C4-2B (cell line): ENCODE measurements around the gene AANAT.

Experiments used
- H3K27ac ChIP-seq: fragments of 450-650 bp; 2 replicates; pipeline ENCODE4 v1.5.1; 2017
- ZFX ChIP-seq: fragments of 450-650 bp; IDR thresholded peaks from 2 replicates; pipeline ENCODE4 v1.6.1; 2017
- TF ChIP-seq, protein P1 (sequence below): fragments of 450-650 bp; conservative IDR thresholded peaks from 2 replicates; pipeline ENCODE4 v1.5.1; 2017; ENCODE audit warnings: mild to moderate bottlenecking

AANAT gene

DNA sequence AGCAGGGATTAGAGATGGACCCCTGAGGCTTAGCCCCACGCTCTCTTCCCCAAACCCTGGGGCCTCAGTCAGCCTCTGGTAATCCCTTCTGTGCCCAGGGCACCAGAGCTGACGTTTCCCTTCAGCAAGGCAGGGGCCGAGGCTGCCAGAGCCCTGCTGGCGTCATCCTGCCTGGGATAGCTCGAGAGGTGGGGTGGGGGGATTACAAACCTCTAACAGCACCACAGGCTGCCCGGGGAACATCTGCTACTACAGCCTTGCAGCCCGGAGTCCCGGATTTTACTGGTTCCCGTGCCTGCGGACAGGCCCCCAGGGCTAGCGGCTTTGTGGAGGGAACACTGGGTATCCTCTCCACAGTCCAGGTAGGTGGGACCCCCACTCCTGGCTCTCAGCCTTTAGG is at the start of gene AANAT:
Gene AANAT (plus strand): TSS at position 238 of the 400 bp plus-strand sequence. CDS start 1,144 bp downstream, outside the sequence.
- TF ChIP-seq, protein P1, sequence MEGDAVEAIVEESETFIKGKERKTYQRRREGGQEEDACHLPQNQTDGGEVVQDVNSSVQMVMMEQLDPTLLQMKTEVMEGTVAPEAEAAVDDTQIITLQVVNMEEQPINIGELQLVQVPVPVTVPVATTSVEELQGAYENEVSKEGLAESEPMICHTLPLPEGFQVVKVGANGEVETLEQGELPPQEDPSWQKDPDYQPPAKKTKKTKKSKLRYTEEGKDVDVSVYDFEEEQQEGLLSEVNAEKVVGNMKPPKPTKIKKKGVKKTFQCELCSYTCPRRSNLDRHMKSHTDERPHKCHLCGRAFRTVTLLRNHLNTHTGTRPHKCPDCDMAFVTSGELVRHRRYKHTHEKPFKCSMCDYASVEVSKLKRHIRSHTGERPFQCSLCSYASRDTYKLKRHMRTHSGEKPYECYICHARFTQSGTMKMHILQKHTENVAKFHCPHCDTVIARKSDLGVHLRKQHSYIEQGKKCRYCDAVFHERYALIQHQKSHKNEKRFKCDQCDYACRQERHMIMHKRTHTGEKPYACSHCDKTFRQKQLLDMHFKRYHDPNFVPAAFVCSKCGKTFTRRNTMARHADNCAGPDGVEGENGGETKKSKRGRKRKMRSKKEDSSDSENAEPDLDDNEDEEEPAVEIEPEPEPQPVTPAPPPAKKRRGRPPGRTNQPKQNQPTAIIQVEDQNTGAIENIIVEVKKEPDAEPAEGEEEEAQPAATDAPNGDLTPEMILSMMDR, result no peak
- TF ChIP-seq ZFX, result no peak
- H3K27ac ChIP-seq, result no peak within 1 kb of the TSS

DNA sequence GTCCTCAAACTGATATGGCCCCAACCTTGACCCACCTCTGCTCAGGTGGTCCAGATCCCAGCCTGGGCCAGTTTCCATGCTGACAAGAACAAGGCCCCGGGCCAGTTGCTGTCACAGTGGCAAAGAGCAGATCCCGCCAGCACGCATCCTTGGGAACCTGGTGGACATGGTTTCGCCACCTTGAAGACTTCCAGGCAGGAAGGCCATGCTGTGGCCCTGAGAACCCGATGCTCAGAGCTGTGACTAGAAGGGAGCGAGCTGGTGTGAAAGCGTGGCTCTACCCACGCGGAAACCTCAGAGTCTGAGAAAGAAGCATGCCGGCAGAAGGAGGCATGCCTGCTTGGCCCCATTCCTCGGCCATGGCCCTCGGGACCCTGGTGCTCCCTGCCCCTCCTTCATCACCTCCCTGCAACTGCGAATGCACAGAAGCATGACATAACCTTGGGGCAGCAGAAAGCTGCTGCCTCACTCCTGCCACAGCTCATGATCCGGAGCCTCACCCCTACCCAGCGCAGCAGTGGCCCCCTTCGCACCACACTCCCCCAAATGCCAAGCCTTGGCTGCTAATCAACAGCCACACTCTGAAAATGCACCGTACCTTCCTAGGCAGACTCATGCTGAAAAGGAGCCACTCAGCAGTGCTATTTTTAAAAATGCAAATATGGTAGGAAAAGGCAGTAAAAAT is 47.7 kb upstream of the AANAT start:
- H3K27ac ChIP-seq, result no peak overlapping the region
- TF ChIP-seq ZFX, result no peak
- TF ChIP-seq, protein P1, result no peak

DNA sequence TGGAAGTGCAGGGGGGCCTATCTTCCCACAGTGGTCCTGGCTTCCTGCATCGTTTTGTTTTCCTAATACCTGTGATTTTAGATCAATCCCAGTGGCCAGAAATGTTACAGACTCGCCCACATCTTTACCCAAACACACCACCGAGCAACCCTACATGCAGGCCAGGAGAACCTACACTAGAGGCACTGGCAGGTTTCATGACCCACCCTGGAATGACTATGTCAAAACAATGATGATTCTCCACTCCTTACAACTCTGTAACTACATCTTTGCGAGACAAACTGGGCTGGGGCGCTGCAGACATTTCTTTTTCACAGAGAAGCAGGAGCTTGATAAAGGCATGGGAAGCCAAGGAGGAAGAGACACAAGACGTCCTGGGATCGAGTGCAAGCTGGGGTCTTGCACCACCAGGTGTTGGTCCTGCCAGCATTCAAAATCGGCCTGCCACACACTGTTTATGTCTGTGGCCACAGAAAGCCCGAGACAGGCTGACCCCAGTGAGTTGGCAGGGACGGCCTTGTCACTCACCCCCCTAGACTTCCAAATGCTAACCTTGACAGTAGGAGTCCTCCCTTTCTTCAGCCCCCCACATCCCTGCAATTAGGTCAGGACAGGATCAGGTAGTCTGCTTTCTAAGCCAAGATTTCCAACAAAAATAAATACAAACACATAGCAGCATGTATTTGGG is 46.9 kb upstream of the AANAT start:
- TF ChIP-seq ZFX, result no peak
- TF ChIP-seq, protein P1, result no peak
- H3K27ac ChIP-seq, result no peak overlapping the region

DNA sequence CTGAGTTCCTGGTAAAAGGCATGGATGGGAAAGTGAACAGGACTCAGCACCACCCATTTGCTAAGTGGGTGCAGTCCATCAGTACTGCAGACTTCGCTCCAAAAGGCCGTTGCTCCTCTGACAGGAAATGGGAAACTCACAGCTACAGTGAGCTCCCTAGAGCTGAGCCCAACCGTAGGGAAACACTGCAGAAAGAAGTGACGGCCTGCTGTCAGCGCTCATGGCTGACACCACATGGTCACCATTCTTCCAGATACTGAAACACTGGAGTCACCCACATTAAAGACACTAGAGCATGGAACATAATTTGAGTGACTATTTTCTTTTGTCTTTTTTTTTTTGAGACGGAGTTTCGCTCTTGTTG is 46.4 kb upstream of the AANAT start:
- H3K27ac ChIP-seq, result no peak overlapping the region
- no peak for TF ChIP-seq ZFX
- TF ChIP-seq, protein P1, result no peak

DNA sequence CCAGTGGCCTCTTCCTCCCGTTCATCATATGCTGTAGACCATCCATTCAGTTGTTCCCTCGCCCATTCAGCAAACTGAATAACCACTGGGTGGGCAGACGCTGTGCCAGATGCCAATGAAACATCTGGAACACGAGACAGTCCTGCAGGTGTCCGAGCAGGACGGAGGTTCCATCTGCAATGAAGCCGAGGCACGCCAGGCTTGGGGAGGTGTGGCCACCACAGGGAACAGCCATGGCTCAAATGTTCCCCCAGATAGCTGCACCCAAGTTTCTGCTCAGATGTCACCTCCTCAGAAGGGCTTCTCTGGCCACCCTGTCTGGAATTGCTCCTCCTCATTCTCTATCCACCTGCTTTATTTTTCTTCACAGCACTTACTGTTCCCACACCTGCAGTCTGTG is 45.0 kb upstream of the AANAT start:
- no peak overlapping the region for H3K27ac ChIP-seq

DNA sequence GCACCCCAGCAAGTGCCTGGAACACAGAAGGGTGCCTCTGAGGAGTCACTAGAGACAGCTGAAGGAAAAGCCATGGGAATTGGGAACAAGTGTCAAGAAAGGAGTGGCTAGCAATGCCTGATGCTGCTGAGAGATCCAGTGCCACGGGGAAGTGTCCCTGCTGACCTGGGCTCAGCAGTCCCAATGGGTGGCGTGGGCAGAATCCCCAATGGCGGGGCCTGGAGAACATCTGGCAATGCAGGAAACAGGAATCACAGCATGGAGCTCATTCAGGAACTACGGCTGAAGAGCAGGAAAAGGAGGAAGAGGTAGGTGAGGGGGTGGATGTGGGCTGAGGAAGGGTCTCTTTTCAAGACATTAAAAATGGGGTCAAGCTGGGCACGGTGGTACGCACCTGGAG is 44.5 kb upstream of the AANAT start:
- no peak overlapping the region for H3K27ac ChIP-seq
- TF ChIP-seq, protein P1, result no peak
- TF ChIP-seq ZFX, result no peak

More for the DNA sequence above, 45.0 kb upstream of the AANAT start:
- TF ChIP-seq, protein P1, result no peak
- no peak for TF ChIP-seq ZFX

DNA sequence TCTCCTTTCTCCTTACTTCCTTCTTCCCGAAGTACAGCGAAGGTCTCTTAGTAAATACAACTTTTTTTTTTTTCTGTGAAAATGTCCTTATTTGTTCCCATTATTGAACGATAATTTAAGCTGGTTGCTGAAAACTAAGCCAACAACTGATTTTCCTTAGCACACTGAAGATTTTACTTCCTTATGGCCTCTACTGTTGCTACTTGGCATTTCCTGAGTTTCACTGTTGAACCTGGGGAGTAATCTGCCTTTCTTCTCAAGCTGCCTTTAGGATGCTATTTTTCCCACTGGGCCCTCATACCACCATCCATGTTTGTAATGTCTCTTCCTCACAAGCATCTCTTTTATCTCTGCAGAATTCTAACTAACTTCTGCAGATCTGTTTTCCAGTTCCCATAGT is 40.5 kb upstream of the AANAT start:
- H3K27ac ChIP-seq, result no peak overlapping the region

More for the DNA sequence above, 40.5 kb upstream of the AANAT start:
- TF ChIP-seq, protein P1, result no peak
